GM12874 (cell line): Measurements from ENCODE around the gene UBE3C.
A peak's percentile ranks its signal among the peaks of the same experiment; 100 is the strongest.

Source experiments
- CTCF ChIP-seq: IDR thresholded peaks from 2 replicates; pipeline ENCODE4 v1.5.1; 2011; ENCODE audit warnings: low read depth, mild to moderate bottlenecking, control low read depth, low read length, moderate library complexity; ENCODE audit not compliant: insufficient read depth

The UBE3C gene

GRCh38 chr7:157299613-157300368 is 161.1 kb downstream of the UBE3C start:
- peak; percentile 43; the same call in 1 of the 2 replicates for TF ChIP-seq CTCF

- TF ChIP-seq CTCF: no peak
Observed at GRCh38 chr7:157300369-157300825, 161.7 kb downstream of the UBE3C start.

- no peak for TF ChIP-seq CTCF
Observed at GRCh38 chr7:157301610-157302120, 162.9 kb downstream of the UBE3C start.

- TF ChIP-seq CTCF: no peak
Observed at GRCh38 chr7:157306846-157307838, 168.4 kb downstream of the UBE3C start.

GRCh38 chr7:157309988-157310668 is 171.4 kb downstream of the UBE3C start:
- TF ChIP-seq CTCF: no peak

GRCh38 chr7:157310676-157311185 is 172.0 kb downstream of the UBE3C start:
- no peak for TF ChIP-seq CTCF

GRCh38 chr7:157312941-157313340 is 174.2 kb downstream of the UBE3C start:
- no peak for TF ChIP-seq CTCF
